ENCODE results near the gene LTO1.

Gene LTO1

DNA sequence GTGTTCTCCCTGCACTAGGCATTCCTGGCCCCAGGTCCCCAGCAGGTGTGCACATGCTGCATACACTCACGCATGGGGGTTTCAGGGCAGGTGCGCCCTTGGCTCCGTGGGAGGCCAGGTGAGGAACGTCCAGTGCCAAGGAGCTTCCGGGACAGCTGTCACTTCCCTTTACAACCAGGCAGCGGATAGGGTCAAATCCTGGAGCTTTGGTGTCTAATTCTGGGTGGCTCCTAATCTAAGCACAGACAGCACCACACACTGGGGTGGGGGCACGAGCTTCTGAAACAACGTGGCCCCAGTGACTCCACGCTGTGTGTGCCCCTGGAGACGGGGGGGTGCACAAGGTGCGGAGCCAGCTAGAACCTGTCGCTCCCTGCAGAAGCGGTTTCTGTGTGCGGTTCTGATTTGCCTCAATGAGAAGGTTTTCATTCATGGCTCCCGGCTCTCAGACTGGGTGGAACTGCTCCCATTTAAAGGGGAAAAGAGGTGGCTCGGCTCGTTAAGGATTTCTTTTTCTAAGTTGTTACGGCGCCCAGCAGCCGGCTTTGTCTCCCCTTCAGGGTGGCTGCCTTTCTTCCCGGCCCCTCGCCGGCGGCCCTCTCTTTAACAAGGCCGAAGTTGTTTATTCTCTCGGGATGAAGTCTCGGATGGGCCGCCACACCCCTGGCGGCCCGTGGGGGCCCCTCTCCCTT is 29.2 kb downstream of the LTO1 start:
- no peak for DNase-seq (ENCODE audit: low spot score)

DNA sequence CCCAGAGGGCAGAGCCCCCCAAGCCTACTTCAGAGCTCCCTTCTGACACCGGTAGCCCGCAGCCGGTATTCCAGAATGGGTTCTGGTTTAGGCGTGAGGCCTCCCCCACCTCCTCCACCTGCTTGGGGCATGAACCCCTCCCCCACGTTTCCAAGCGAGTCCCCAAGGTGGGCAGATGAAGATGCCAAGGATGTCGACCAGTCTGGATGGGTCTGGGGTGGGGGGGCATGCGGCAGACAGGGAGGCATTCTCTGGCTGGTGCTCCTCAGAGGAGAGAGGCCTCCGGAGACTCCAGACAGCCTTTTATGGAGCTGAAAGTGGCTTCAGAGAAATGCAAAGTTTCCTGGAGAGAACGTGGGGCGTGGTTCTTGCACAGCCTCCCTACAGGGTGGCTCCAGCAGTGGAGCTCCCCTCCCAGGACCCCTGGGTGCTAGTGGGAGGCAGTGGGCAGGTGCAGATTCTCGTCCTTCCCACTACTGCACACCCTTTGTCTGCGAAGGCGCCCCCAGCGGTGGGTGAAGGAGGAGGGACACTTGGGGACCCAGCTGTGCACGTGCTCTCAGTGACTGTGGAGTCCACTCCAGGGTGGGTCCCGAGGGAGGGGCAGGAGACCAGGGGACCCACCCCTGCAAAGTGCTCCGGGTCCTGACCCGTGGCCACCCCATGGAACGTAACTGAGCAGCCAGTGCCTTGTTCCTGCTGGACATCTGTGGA is 30.0 kb downstream of the LTO1 start:
- DNase-seq (ENCODE audit: low spot score) = no peak

DNA sequence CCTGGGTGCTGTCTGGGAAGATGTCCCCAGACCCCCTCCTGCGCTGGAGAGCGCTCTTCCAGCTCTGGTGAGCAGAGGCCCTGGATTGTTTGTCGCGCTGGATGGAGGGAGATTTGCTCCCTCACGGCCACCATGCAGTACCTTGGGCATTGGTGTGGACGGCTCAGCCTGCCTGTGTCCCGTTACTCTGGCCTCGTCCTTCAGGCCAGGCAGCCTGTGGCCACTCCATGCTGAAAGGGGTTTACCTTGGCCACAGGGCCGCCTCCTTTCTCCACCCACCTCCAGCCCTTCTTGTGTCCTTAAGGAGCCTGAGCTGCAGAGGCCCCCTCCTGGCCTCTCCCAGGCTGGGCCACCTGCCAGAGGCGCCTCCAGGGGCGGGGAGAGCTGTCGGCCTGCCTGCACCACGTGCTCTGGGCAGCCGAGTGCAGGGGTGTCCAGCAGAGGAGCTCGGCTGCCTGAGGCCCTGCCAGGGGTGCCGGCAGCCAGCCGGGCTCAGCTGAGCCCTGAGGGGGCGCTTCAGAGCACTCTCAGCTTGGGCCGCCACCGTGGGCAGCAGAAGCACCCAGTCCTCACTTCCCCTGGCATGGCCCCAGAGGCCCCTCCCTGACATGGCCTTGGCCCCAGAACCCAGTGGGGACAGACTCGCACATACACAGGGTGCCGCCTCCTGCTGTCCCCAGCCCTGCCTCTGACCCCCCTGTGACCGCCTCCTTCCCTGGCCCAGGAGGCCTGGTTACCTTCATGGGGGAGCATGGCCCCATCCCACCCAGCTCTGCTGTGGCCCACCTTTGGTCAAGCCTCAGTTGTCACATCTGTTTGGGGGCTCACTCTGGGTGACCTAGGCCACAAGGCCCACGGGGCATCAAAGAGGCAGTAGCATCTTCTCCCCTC is 30.8 kb downstream of the LTO1 start:
- peak; percentile 57 for DNase-seq (ENCODE audit: low spot score)

DNA sequence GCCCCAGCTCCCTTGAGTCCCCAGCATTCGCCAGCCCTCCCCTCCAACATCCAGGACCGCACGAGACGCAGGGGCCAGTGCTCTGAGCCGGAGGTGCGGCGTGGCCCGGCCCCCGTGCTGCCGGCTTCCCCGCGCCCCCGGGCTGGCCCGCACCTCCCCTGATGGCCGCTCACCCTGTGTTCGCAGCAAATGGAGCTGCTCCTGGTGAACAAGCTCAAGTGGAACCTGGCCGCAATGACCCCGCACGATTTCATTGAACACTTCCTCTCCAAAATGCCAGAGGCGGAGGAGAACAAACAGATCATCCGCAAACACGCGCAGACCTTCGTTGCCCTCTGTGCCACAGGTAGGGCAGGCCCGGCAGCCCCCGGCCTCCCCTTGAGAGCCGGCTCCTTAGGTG is 31.5 kb downstream of the LTO1 start:
- DNase-seq (ENCODE audit: low spot score) = no peak

DNA sequence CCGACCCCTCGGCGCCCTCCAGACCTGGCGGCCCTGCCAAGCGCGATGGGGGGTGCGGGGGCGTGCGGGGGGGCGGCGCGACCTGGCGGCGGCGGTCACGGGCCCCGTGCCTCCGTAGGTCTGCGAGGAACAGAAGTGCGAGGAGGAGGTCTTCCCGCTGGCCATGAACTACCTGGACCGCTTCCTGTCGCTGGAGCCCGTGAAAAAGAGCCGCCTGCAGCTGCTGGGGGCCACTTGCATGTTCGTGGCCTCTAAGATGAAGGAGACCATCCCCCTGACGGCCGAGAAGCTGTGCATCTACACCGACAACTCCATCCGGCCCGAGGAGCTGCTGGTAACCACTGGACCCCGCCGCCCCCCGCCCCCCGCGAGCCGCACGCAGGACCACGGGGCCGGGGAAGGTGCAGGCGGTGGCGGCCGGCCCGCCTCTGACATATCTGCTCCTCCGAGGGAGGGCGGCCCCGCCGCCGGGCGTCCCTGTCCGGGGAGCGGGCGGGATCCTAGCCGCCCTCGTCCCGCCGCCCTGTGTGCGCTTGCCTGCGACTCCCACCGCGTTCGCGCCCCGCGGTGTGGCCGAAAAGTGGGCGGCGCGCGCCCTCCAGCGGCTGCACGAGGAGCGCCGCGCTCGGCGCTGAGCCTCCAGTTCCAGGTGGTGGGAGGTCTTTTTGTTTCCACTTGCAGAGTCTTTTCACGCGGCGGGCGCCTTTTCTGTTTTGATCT is 32.1 kb downstream of the LTO1 start:
- DNase-seq (ENCODE audit: low spot score) = peak; percentile 89

DNA sequence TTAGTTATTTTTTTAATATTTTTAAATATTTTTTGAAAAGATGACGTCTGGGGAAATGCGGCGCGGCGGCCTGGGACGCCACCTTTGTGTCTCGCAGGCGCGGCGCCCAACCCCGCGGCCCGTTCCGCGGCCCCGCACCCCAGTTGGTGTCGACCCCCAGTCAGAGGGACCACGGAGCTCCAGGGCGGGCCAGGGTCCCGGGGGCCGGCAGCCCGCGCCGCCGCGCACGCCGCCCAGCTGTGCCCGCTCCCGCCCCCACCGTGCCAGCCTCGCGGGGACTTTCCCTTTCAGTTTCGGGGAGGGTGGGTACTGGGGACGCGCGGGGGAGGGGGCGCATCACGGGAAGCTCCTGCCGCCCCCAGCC is 32.6 kb downstream of the LTO1 start:
- DNase-seq (ENCODE audit: low spot score) = no peak

DNA sequence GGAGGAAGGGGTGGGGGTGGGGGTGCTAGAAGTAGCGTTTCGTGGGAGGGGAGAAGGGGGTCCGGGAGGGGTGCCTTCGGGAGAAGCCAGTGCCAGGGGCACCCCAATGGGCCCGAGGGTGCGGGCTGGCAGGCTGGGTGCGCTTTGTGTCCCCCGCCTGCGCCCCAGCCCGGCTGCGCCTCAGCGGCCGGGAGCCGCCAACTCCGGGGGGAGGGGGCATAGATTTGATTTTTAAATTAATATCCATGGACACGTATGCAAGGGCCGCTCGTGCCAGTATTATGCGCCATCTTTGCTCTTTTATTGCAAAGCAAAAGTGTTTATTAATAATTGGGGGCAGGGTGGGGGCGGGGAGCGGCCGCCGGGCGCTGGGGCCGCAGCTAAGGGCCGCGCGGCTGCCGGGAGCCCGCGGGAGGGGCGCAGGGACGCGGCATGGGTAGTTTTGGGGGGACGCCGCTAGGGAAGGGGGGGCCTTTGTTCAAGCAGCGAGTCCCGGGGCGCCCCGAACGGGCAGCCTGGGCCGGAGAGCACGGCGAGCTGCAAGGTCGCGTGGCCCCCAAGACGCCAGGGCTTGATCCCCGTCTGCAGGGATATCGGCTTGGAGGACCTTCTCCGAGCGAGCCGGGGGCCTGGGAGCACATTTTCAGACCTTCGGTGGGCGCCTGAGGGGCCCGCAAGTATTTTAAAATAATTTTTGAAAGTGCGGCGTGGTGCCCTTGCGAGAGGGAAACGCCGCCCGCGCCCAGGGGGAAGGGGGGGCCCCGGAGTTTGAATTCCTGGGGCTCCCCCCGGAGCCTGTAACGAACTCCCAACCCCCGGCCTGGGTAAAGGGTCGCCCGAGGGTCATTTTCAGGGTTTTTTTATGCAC is 33.2 kb downstream of the LTO1 start:
- no peak for DNase-seq (ENCODE audit: low spot score)

DNA sequence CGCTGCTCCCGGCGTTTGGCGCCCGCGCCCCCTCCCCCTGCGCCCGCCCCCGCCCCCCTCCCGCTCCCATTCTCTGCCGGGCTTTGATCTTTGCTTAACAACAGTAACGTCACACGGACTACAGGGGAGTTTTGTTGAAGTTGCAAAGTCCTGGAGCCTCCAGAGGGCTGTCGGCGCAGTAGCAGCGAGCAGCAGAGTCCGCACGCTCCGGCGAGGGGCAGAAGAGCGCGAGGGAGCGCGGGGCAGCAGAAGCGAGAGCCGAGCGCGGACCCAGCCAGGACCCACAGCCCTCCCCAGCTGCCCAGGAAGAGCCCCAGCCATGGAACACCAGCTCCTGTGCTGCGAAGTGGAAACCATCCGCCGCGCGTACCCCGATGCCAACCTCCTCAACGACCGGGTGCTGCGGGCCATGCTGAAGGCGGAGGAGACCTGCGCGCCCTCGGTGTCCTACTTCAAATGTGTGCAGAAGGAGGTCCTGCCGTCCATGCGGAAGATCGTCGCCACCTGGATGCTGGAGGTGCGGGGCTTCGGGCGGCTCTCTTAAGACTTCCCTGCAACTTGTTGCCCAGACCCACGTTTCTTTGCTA is 34.1 kb downstream of the LTO1 start, which contains the start of gene CCND1:
TSS of gene CCND1 (plus strand) at position 162 of the 587 bp plus-strand sequence. CDS start at position 320, 158 bp downstream.
- peak; percentile 61 for DNase-seq (ENCODE audit: low spot score)

DNA sequence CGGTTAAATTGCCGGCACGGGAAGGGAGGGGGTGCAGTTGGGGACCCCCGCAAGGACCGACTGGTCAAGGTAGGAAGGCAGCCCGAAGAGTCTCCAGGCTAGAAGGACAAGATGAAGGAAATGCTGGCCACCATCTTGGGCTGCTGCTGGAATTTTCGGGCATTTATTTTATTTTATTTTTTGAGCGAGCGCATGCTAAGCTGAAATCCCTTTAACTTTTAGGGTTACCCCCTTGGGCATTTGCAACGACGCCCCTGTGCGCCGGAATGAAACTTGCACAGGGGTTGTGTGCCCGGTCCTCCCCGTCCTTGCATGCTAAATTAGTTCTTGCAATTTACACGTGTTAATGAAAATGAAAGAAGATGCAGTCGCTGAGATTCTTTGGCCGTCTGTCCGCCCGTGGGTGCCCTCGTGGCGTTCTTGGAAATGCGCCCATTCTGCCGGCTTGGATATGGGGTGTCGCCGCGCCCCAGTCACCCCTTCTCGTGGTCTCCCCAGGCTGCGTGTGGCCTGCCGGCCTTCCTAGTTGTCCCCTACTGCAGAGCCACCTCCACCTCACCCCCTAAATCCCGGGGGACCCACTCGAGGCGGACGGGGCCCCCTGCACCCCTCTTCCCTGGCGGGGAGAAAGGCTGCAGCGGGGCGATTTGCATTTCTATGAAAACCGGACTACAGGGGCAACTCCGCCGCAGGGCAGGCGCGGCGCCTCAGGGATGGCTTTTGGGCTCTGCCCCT is 34.7 kb downstream of the LTO1 start:
- no peak for DNase-seq (ENCODE audit: low spot score)

DNA sequence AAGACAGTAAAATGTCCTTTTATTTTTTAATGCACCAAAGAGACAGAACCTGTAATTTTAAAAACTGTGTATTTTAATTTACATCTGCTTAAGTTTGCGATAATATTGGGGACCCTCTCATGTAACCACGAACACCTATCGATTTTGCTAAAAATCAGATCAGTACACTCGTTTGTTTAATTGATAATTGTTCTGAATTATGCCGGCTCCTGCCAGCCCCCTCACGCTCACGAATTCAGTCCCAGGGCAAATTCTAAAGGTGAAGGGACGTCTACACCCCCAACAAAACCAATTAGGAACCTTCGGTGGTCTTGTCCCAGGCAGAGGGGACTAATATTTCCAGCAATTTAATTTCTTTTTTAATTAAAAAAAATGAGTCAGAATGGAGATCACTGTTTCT is 35.3 kb downstream of the LTO1 start:
- no peak for DNase-seq (ENCODE audit: low spot score)

DNA sequence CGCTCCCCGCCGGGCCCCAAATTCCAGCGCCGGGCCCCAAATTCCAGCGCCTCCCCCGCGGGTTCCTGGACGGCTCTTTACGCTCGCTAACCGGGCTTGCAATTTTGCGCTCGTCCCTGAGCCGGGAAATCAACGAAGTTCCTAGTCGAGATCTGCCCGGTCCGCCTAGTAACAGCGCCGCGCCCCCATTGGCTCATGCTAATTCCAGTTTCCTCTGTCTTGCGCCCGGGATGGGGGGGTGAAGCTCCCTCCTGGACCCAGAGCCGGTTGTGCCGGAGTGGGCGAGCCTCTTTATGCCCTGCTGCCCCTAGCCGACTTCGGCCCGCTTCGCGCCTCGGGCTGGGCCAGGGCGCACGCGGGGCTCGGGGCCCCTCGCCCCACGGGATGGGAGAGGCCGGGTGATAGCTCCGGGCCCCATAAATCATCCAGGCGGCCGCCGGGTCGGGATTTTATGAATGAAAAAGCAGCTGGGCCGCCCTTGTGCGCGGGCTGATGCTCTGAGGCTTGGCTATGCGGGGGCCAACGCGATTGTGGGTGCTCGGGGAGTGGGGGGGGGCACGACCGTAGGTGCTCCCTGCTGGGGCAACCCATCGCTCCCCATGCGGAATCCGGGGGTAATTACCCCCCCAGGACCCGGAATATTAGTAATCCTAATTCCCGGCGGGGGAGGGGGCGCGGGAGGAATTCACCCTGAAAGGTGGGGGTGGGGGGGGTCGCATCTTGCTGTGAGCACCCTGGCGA is 36.0 kb downstream of the LTO1 start:
- DNase-seq (ENCODE audit: low spot score) = peak; percentile 83

DNA sequence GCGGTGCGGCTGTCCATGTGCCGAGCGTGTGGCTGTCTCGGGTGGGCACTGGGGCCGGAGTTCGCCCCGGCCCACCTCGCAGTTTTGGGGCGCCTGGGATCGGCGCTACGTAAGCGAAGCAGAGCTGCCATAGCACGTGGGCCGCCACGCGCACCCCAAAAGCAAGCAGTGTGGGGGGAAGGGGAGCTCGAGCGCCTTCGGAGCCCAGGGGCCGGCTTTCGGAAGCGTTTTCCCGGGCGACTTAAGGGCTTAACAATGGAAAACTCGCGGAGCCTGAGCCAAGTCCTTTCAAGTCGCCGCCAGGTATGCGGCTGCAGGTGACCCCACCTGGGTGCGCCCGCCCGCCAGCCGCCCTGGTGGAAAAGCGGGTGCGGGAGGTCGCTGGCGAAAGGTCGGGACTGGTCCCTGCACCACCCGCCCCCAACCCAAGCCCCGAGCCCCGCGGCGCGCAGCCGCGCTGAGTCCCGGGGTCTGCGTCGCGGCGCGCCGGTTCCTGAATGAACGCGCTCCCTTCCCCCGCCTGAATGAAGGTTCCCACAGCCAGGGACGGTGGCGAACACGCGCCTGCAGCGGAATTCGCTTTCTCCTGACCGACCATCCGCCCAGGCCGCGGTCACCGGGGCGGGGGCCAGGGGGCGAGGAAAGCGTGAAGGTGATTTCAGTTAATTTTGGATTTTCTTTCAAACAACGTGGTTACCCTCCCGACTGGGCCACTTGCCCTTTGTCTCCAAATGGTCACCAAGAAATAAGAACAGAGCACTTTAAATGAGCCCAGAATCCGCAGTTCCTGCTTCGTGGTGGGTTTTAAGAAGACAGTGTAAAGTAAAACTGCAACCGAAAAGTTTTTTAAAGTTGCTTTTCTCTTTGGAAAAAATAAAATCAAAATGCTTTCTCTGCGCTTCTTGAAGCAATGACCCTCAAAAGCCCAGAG is 36.9 kb downstream of the LTO1 start:
- peak; percentile 70 for DNase-seq (ENCODE audit: low spot score)

DNA sequence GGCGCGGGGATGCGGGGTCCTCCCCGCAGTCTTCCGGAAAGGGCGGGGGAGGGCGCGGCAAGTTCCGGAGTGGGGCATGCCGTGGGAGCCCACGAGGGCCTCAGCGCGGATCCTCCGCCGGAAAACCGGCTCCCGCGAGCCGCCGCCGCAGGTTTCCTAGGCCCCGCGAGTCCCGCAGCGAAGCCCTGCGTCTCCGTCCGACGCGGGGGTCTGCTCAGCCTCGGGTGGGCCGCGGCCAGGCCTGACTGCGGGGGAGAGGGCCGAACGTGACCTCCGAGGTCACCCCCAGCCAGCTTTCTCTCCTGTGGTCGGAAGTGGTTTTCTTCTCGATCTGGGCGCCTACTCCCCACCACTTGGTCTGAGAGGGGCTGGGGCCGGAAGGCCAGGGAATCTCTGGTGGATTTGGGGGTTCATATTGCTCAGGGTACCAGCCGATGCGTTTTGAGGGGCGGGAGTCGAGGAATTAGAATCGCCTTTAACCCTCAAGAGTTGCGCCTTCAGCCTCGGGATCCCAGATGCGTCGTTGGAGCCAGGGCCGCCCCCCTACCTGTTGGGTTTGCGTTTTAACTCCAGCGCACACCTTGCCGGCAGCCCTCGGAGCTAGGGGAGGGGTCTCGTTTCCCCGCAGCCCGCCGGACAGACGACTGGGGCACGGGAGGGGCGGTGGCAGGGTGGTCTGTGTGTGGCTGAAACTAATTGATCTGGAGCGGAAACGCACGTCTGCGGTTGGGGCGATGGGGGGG is 37.8 kb downstream of the LTO1 start:
- DNase-seq (ENCODE audit: low spot score) = no peak

DNA sequence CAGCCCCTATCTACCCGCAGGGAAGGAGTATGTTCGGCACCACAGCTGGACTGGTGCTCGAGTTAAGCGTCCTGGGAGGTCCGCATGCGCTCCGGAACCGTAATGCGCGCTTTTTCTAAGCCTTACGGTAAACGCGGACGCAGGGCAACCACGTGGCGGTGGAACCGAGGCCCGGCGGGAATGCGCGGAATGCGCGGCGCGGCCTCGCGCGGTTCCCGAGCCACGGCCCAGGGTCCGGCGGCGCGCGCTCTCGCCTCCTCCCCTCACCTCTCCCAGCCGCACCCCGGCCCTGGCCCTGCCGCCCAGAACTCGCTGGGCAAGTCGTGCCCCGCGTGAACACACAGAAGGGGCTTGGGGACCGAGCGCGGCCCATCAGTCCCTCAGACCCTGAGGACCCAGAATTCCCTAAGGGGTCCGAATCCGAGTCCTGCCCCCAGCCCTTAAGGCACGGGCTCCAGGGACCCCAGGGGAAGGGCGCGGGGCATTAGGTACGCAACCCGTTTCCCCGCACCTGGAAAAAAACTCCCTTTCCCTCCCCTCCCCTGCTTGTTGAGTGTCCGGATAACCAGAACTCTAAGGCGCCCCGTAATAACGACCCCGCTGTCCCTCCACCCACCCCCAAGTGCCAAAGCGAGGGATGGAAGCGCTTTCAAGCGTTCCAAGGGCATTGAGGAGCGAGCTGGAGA is 38.5 kb downstream of the LTO1 start:
- no peak for DNase-seq (ENCODE audit: low spot score)

DNA sequence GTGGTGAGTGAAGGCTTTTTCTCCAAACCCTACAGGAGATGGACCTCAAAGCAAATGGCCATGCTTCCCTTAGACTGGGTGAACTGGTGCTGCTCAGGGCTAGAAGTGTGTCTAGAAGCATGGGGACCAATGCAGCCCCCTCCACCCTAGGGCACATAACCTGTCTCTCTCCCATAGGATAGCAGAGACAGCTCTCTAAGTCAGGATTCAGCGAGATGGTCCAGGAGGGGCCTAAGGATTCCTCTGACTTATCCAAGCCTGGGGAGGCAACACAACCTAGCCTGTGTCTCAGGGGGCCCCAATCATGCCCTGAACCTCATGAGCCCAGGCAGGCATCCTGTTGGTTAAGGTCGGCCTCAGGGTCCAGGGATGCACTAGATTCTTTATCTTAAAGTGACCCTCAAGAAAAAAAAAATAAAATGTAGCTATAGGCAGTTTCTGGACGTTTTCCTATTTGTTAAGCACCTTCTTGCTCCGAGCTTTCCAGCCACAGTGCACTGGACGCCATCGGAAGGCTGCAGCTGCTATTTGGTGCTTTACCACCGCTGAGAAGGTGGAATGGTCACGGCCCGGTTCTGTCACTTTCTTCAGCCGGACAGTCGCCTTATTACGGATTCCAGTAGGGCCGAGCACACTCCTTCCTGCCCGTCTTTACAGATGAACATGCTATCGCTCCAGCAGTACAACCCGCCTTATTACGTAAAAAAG is 39.2 kb downstream of the LTO1 start:
- DNase-seq (ENCODE audit: low spot score) = no peak

DNA sequence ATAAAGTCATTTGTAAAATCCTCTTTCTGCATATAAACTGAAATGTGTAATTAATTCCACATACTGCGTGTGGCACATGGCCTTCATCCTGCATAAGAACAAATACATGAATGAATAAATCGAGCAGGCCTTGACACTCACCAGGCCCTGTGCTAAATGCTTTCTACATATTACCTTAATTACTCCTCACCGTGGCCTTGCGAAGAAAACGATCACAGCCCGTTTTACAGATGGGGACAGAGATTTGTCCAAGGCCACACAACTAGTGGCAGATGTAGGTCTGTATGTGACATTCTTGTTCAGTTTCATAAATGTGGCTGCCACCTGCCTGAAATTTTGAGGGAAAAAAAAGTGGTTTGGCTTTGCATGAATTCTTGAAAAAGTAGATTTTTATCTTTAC is 40.0 kb downstream of the LTO1 start:
- DNase-seq (ENCODE audit: low spot score) = no peak
